HFF-Myc (cell line): ENCODE measurements around the gene CELA2B.
"Not testable (repeated sequence)": the region's sequence is repeated elsewhere in the genome, so short reads cannot be mapped to it uniquely, and the experiment has no call there.

Experiments used
- DNase-seq: peaks from one replicate; pipeline ENCODE4 v3.0.0-alpha.2; 2011; ENCODE audit warnings: low read depth; ENCODE audit errors: extremely low read depth
- H3K4me3 ChIP-seq: replicated peaks from 2 replicates; pipeline ENCODE4 v1.5.1; 2011; ENCODE audit warnings: low read depth, mild to moderate bottlenecking, control low read depth, low read length
- CTCF ChIP-seq: IDR thresholded peaks from 2 replicates; pipeline ENCODE4 v1.5.1; 2012; ENCODE audit warnings: mild to moderate bottlenecking, low read depth, low read length, control low read depth; ENCODE audit errors: missing control alignments

The CELA2B gene

GRCh38 chr1:15475752-15476314 lies at the start of gene CELA2B:
Gene CELA2B, plus strand, starts transcription at chr1:15476104. Its CDS starts 22 bp downstream, at chr1:15476126.
- H3K4me3 ChIP-seq: no peak within 1 kb of the TSS
- TF ChIP-seq CTCF: no peak
- no peak for DNase-seq

DNA sequence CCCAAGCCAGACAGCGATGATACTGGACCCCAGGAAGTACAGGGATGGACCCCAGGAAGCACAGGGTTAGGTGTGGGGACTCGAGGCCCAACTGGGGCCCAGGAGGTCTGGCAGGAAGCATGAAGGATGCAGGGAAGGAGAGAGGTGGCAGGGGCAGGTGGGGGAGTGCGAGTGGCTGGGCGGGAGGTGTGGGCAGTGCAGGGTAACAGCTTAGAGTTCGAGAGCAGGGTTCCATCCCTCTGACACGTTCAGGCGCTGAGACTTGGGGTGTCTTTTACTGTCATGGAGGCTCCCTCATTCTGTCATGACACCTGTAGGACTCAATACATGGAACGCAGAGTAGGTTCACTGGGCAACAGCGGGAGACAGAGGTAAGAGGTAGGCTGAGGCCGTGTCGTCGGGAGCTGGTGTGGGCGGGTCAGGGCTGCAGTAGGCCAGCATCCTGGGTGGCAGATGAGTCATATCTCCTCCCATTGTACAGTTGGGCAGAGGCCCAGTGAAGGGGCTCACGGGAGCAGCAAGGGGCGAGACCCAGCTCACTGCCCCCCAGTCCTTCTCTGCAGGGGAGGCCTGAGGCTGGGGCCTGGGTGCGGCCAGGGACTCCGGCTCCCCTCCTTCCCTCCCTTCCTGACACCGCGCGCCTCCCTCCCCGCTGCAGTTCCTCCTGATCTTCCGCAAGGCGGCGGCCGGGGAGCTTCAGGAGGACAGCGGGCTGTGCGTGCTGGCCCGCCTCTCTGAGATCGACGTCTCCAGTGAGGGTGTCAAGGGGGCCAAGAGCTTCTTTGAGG lies 49.2 kb upstream of the CELA2B start:
- H3K4me3 ChIP-seq: no peak overlapping the region
- no peak for DNase-seq
- TF ChIP-seq CTCF: no peak

- no peak for TF ChIP-seq CTCF
- no peak for DNase-seq
- H3K4me3 ChIP-seq: no peak overlapping the region
Measured at GRCh38 chr1:15427280-15427666, 48.6 kb upstream of the CELA2B start.

- not testable (repeated sequence) for DNase-seq, H3K4me3 ChIP-seq
Measured at GRCh38 chr1:15428252-15428651, 47.7 kb upstream of the CELA2B start.

GRCh38 chr1:15428815-15429435 lies 47.0 kb upstream of the CELA2B start:
- H3K4me3 ChIP-seq: no peak overlapping the region
- TF ChIP-seq CTCF: no peak
- DNase-seq: no peak

GRCh38 chr1:15429701-15430149 lies 46.2 kb upstream of the CELA2B start:
- no peak for TF ChIP-seq CTCF
- H3K4me3 ChIP-seq: no peak overlapping the region
- no peak for DNase-seq
